HepG2 (cell line): ENCODE results near the gene OVCH1. TPM values are rescaled to one million over a fixed set of nuclear protein-coding genes. Genes with fewer than 3 reads are reported as not detected.
A peak's percentile ranks its signal among the peaks of the same experiment; 100 is the strongest.

Experiments used
- ATF4 ChIP-seq, 2 experiments: fragments of 450-650 bp in 1 of 2; sonication (generic) in 1 of 2; formaldehyde crosslinking; IDR thresholded peaks; 2 replicates each; pipeline versions ENCODE4 v1.5.0 to v1.8.0; 2020 to 2022; ENCODE audit warnings: mild to moderate bottlenecking in 1 of 2, missing genetic modification reagents in 1 of 2
- DPF2 ChIP-seq: sonication (generic); formaldehyde crosslinking; IDR thresholded peaks from 2 replicates; pipeline ENCODE4 v1.4.0; 2020; ENCODE audit warnings: mild to moderate bottlenecking, low read depth, missing genetic modification reagents, borderline replicate concordance
- FOXM1 ChIP-seq: sonication (generic); formaldehyde crosslinking; IDR thresholded peaks from 2 replicates; pipeline ENCODE4 v1.5.0; 2020; ENCODE audit warnings: missing genetic modification reagents
- NR2F1 ChIP-seq, 2 experiments: fragments of 450-650 bp in 1 of 2; formaldehyde crosslinking in 1 of 2; IDR thresholded peaks; 2 replicates each; pipeline versions ENCODE4 v1.5.0 to v1.6.1; 2016 to 2020; ENCODE audit warnings: mild to moderate bottlenecking in 1 of 2, missing compliant biosample characterization in 1 of 2, missing genetic modification reagents in 1 of 2, moderate library complexity in 1 of 2
- SIX4 ChIP-seq: sonication (generic); formaldehyde crosslinking; IDR thresholded peaks from 2 replicates; pipeline ENCODE4 v1.4.0; 2020; ENCODE audit warnings: missing genetic modification reagents
- SP140L ChIP-seq: sonication (generic); formaldehyde crosslinking; IDR thresholded peaks from 2 replicates; pipeline ENCODE4 v1.4.0; 2020; ENCODE audit warnings: missing genetic modification reagents, borderline replicate concordance
- THAP11 ChIP-seq: IDR thresholded peaks from 2 replicates; pipeline ENCODE4 v1.6.1; 2016; ENCODE audit warnings: missing biosample characterization, missing genetic modification reagents
- ZFX ChIP-seq: sonication (generic); formaldehyde crosslinking; IDR thresholded peaks from 2 replicates; pipeline ENCODE4 v1.4.0; 2020; ENCODE audit warnings: mild to moderate bottlenecking, low read depth, missing genetic modification reagents, moderate library complexity
- ZNF24 ChIP-seq: fragments of 450-650 bp; IDR thresholded peaks from 2 replicates; pipeline ENCODE4 v1.6.1; 2017; ENCODE audit warnings: antibody characterized with exemption, mild to moderate bottlenecking
- ZNF280D ChIP-seq: sonication (generic); formaldehyde crosslinking; IDR thresholded peaks from 2 replicates; pipeline ENCODE4 v1.5.1; 2020; ENCODE audit warnings: mild to moderate bottlenecking, missing genetic modification reagents
- ZNF296 ChIP-seq: sonication (generic); formaldehyde crosslinking; conservative IDR thresholded peaks from 2 replicates; pipeline ENCODE4 v1.5.0; 2020; ENCODE audit warnings: mild to moderate bottlenecking, missing genetic modification reagents
- ZNF691 ChIP-seq: sonication (generic); formaldehyde crosslinking; IDR thresholded peaks from 2 replicates; pipeline ENCODE4 v1.4.0; 2020; ENCODE audit warnings: missing genetic modification reagents, low read depth, mild to moderate bottlenecking, borderline replicate concordance
- ZNF747 ChIP-seq: sonication (generic); formaldehyde crosslinking; IDR thresholded peaks from 2 replicates; pipeline ENCODE4 v1.8.1; 2023; ENCODE audit warnings: missing genetic modification reagents, mild to moderate bottlenecking, borderline replicate concordance
- ZNF883 ChIP-seq: sonication (generic); formaldehyde crosslinking; IDR thresholded peaks from 2 replicates; pipeline ENCODE4 v1.5.1; 2020; ENCODE audit warnings: mild to moderate bottlenecking, missing genetic modification reagents; ENCODE audit errors: not compliant biosample characterization
- polyA plus RNA-seq, 8 experiments: library from polyadenylated mRNA; depleted of rRNA in 3 of 8; stranded (reverse) in 7 of 8; unstranded in 1 of 8; fragments of >200 nt; fragmentation: Illumina TruSeq in 4 of 8; extraction: Trizol in 4 of 8; gene quantifications; 2 replicates each; pipeline versions ENCODE4 v1.2.1 to v1.2.3, GENCODE V29; 2011 to 2016; ENCODE audit warnings: low read depth in 4 of 8, missing spikeins in 1 of 8, mixed read lengths in 1 of 8; ENCODE audit not compliant: insufficient read depth in 1 of 8
- total RNA-seq, 5 experiments: library from RNA; depleted of rRNA; stranded (reverse); fragments of >200 nt; fragmentation: Illumina TruSeq; extraction: Trizol; gene quantifications; 2 replicates each; pipeline ENCODE4 v1.2.3, GENCODE V29; 2016; ENCODE audit warnings: low read depth in 1 of 5
- TF ChIP-seq, protein P1 (sequence below): sonication (generic); formaldehyde crosslinking; IDR thresholded peaks from 2 replicates; pipeline ENCODE4 v1.9.0; 2021; ENCODE audit warnings: mild to moderate bottlenecking, missing genetic modification reagents

Gene OVCH1
- total and polyA plus RNA-seq, 2 of the 13 experiments (the other 11 are each of a cell fraction or from before 2014, with no cell fraction given) = not detected

GRCh38 chr12:29380536-29381523, 116.7 kb downstream of the OVCH1 start, which contains the start of gene ERGIC2 (continued):
- TF ChIP-seq ZNF296 = no peak
- TF ChIP-seq ZNF691 (CRISPR knock-in tag) = peak; percentile 69; the same call in 1 of the 2 replicates
- no peak for TF ChIP-seq DPF2 (CRISPR knock-in tag)
- TF ChIP-seq, protein P1, sequence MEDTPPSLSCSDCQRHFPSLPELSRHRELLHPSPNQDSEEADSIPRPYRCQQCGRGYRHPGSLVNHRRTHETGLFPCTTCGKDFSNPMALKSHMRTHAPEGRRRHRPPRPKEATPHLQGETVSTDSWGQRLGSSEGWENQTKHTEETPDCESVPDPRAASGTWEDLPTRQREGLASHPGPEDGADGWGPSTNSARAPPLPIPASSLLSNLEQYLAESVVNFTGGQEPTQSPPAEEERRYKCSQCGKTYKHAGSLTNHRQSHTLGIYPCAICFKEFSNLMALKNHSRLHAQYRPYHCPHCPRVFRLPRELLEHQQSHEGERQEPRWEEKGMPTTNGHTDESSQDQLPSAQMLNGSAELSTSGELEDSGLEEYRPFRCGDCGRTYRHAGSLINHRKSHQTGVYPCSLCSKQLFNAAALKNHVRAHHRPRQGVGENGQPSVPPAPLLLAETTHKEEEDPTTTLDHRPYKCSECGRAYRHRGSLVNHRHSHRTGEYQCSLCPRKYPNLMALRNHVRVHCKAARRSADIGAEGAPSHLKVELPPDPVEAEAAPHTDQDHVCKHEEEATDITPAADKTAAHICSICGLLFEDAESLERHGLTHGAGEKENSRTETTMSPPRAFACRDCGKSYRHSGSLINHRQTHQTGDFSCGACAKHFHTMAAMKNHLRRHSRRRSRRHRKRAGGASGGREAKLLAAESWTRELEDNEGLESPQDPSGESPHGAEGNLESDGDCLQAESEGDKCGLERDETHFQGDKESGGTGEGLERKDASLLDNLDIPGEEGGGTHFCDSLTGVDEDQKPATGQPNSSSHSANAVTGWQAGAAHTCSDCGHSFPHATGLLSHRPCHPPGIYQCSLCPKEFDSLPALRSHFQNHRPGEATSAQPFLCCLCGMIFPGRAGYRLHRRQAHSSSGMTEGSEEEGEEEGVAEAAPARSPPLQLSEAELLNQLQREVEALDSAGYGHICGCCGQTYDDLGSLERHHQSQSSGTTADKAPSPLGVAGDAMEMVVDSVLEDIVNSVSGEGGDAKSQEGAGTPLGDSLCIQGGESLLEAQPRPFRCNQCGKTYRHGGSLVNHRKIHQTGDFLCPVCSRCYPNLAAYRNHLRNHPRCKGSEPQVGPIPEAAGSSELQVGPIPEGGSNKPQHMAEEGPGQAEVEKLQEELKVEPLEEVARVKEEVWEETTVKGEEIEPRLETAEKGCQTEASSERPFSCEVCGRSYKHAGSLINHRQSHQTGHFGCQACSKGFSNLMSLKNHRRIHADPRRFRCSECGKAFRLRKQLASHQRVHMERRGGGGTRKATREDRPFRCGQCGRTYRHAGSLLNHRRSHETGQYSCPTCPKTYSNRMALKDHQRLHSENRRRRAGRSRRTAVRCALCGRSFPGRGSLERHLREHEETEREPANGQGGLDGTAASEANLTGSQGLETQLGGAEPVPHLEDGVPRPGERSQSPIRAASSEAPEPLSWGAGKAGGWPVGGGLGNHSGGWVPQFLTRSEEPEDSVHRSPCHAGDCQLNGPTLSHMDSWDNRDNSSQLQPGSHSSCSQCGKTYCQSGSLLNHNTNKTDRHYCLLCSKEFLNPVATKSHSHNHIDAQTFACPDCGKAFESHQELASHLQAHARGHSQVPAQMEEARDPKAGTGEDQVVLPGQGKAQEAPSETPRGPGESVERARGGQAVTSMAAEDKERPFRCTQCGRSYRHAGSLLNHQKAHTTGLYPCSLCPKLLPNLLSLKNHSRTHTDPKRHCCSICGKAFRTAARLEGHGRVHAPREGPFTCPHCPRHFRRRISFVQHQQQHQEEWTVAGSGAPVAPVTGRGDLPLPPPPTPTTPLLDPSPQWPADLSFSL (CRISPR knock-in tag) = no peak
- TF ChIP-seq ATF4 (CRISPR knock-in tag; IDR thresholded peaks at IDR 0.05) = no peak
- peak; percentile 40; the same call in 1 of the 2 replicates for TF ChIP-seq ZFX (CRISPR knock-in tag)
- no peak for TF ChIP-seq NR2F1 (CRISPR knock-in tag; IDR thresholded peaks at IDR 0.05)
- TF ChIP-seq FOXM1 (CRISPR knock-in tag) = no peak
- TF ChIP-seq ZNF883 (CRISPR knock-in tag) = no peak
- no peak; the same call in 1 of the 2 replicates for TF ChIP-seq ZNF280D (CRISPR knock-in tag)
- TF ChIP-seq SIX4 (CRISPR knock-in tag) = no peak
- peak; percentile 90 for TF ChIP-seq THAP11 (CRISPR knock-in tag)
- TF ChIP-seq ZNF24 = no peak
- TF ChIP-seq SP140L (CRISPR knock-in tag) = no peak
- TF ChIP-seq ZNF747 (CRISPR knock-in tag) = 0 out of 2 replicates have a peak, but pooled peaks have one; percentile 73
